Stimulated activated CD8-positive, alpha-beta memory T cell treated with anti-CD3 and anti-CD28 coated beads, Interleukin-2, amount 100 ng/mL, for 48 hours (primary cell): ENCODE results near the gene FARP1.

Experiments used
- DNase-seq, 2 donors: peaks; one replicate each; pipeline ENCODE4 v3.0.0-alpha.2; 2020; ENCODE audit warnings: low read depth in 2 of 2

The FARP1 gene

GRCh38 chr13:98459721-98460370 lies 317.0 kb downstream of the FARP1 start:
- DNase-seq: no peak

- no peak for DNase-seq
These were observed 317.6 kb downstream of the FARP1 start for GRCh38 chr13:98460516-98460915.

- DNase-seq: no peak
These were observed 318.8 kb downstream of the FARP1 start for GRCh38 chr13:98461486-98462240.

- no peak for DNase-seq
These were observed 319.5 kb downstream of the FARP1 start for GRCh38 chr13:98462241-98462882.

GRCh38 chr13:98462946-98463345 lies 320.1 kb downstream of the FARP1 start:
- no peak for DNase-seq

- no peak for DNase-seq
These were observed 323.8 kb downstream of the FARP1 start for GRCh38 chr13:98466634-98467236.

GRCh38 chr13:98467263-98467985 lies 324.5 kb downstream of the FARP1 start:
- DNase-seq: no peak

GRCh38 chr13:98468361-98468760 lies 325.5 kb downstream of the FARP1 start:
- no peak for DNase-seq

- DNase-seq: no peak
These were observed 326.0 kb downstream of the FARP1 start for GRCh38 chr13:98468929-98469328.

GRCh38 chr13:98470920-98471319 lies 328.0 kb downstream of the FARP1 start:
- no peak for DNase-seq

- no peak for DNase-seq
These were observed 329.0 kb downstream of the FARP1 start for GRCh38 chr13:98471934-98472333.

GRCh38 chr13:98473135-98473787 lies 330.4 kb downstream of the FARP1 start:
- DNase-seq: no peak

GRCh38 chr13:98473788-98474144 lies 330.9 kb downstream of the FARP1 start:
- DNase-seq: no peak

- DNase-seq: no peak
These were observed 331.4 kb downstream of the FARP1 start for GRCh38 chr13:98474292-98474691.

GRCh38 chr13:98474761-98475160 lies 331.9 kb downstream of the FARP1 start:
- no peak for DNase-seq

GRCh38 chr13:98475522-98475921 lies 332.6 kb downstream of the FARP1 start:
- no peak for DNase-seq

GRCh38 chr13:98476106-98476505 lies 333.2 kb downstream of the FARP1 start:
- DNase-seq: peak; percentile 39 to 51

- peak; percentile 71 to 83 for DNase-seq
These were observed 333.7 kb downstream of the FARP1 start for GRCh38 chr13:98476538-98476966.

- peak in 1 of 2 donors; percentile 36 for DNase-seq
These were observed 335.6 kb downstream of the FARP1 start for GRCh38 chr13:98478189-98479129.

GRCh38 chr13:98479496-98480003 lies 336.7 kb downstream of the FARP1 start:
- no peak for DNase-seq
